ENCODE measurements around the gene EVPLL.
"Not testable (repeated sequence)": the region's sequence is repeated elsewhere in the genome, so short reads cannot be mapped to it uniquely, and the experiment has no call there.

EVPLL gene

GRCh38 chr17:18361837-18362697 lies 15.5 kb upstream of the EVPLL start:
- Histone ChIP-seq H3K27ac (ENCODE audit: low read depth, low read length) (no peak overlapping the region), H3K4me3 (ENCODE audit: low read depth, low read length) (peak overlapping the region; percentile 85), H3K4me1 (ENCODE audit: control insufficient read depth, insufficient read depth, low read length, unreplicated experiment) (peaks cover 8% of the 10 kb centered on the region)

GRCh38 chr17:18362698-18363100 lies 14.9 kb upstream of the EVPLL start:
- H3K4me3 ChIP-seq (ENCODE audit: low read depth, low read length), result peak overlapping the region; percentile 85
- no peak overlapping the region for H3K27ac ChIP-seq (ENCODE audit: low read depth, low read length)
- H2AFZ ChIP-seq (ENCODE audit: low read length, unreplicated experiment), result peak overlapping the region; percentile 41
- H3K4me1 ChIP-seq (ENCODE audit: control insufficient read depth, insufficient read depth, low read length, unreplicated experiment), result peaks cover 4% of the 10 kb centered on the region
- H3K27me3 ChIP-seq (ENCODE audit: insufficient read depth, low read length), result no peaks in the 10 kb centered on the region
- H3K79me2 ChIP-seq (ENCODE audit: control insufficient read depth, insufficient read depth, low read length, unreplicated experiment), result peaks cover 12% of the 10 kb centered on the region
- no peaks in the 10 kb centered on the region for H3K36me3 ChIP-seq (ENCODE audit: insufficient read depth, low read length)

More at GRCh38 chr17:18361837-18362697, 15.5 kb upstream of the EVPLL start:
- H3K79me2 ChIP-seq (ENCODE audit: control insufficient read depth, insufficient read depth, low read length, unreplicated experiment), result peaks cover 12% of the 10 kb centered on the region
- H3K27me3 ChIP-seq (ENCODE audit: insufficient read depth, low read length), result no peaks in the 10 kb centered on the region
- no peak overlapping the region for H2AFZ ChIP-seq (ENCODE audit: low read length, unreplicated experiment)
- no peaks in the 10 kb centered on the region for H3K36me3 ChIP-seq (ENCODE audit: insufficient read depth, low read length)

DNA sequence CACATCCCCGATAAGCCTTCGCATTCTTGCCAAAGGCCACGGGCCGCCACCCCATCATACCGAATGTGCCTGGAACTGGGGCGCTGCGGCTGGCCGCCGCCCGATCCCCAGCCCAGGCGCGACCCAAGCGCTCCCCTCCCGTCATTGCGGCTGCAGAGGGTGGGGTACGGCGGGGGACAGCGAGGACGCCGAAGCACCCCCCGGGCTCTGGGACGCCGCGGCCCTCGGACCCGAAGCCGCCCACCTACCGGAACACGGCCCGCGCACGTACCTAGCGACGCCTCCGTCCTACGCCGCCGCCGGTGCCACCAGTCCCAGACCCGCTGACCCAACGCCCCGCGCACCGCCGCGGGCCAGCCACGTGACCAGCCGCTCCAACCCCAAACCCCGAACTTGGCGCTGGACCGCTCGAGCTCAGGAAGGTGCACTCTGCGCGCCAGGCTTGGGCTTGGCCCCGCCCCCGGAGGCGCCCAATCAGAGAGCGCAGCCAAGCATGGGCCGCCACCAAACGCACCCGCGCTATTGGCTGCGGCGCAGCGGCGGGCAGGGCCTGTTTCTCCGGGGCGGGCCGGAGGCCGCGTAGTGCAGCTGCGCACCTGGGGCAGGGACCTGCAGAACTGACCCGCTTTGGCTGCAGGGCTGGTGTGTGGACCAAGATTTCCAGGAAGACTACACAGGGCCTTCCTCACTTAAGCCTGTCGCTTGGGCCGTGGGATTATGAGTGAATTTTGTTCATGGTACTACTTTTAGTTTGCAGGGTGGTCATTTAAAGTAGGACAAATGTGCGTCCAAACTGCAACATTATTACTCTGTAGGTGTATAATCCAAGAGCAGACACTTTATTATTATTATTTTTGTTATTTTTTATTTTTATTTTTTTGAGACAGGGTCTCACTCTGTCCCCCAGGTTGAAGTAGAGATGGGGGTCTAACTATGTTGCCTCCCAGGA lies 14.2 kb upstream of the EVPLL start, which contains the start of gene SHMT1:
Gene SHMT1, minus strand, starts transcription at position 450 of the 949 bp plus-strand sequence. CDS start 7,569 bp downstream, outside the sequence.
- H3K4me3 ChIP-seq (ENCODE audit: low read depth, low read length), result peak within 1 kb of the TSS; percentile 85
- H2AFZ ChIP-seq (ENCODE audit: low read length, unreplicated experiment), result peak within 1 kb of the TSS; percentile 41
- H3K27ac ChIP-seq (ENCODE audit: low read depth, low read length), result no peak within 1 kb of the TSS
- no peaks in the 10 kb centered on the region for H3K27me3 ChIP-seq (ENCODE audit: insufficient read depth, low read length)
- no peaks in the 10 kb centered on the region for H3K36me3 ChIP-seq (ENCODE audit: insufficient read depth, low read length)
- H3K79me2 ChIP-seq (ENCODE audit: control insufficient read depth, insufficient read depth, low read length, unreplicated experiment), result peaks cover 12% of the 10 kb centered on the region
- H3K4me1 ChIP-seq (ENCODE audit: control insufficient read depth, insufficient read depth, low read length, unreplicated experiment), result peaks cover 4% of the 10 kb centered on the region

DNA sequence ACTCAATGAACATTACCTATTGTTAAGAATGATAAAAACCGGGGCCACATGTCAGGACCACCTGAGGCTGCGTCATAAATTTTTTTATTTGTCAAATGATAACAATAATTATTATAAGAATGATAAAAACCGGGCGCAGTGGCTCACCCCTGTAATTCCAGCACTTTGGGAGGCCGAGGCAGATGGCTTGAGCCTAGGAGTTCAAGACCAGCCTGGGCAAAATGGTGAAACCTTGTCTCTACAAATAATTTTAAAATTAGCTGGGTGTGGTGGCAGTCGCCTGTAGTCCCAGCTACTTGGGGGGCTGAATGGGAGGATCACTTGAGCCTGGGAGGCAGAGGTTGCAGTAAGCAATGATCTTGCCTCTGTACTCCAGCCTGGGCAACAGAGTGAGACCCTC lies 13.4 kb upstream of the EVPLL start:
- H3K36me3 ChIP-seq (ENCODE audit: insufficient read depth, low read length), result no peaks in the 10 kb centered on the region
- H3K4me3 ChIP-seq (ENCODE audit: low read depth, low read length), result no peak overlapping the region
- H2AFZ ChIP-seq (ENCODE audit: low read length, unreplicated experiment), result no peak overlapping the region
- H3K27ac ChIP-seq (ENCODE audit: low read depth, low read length), result no peak overlapping the region
- H3K4me1 ChIP-seq (ENCODE audit: control insufficient read depth, insufficient read depth, low read length, unreplicated experiment), result peaks cover 4% of the 10 kb centered on the region
- no peaks in the 10 kb centered on the region for H3K27me3 ChIP-seq (ENCODE audit: insufficient read depth, low read length)
- H3K79me2 ChIP-seq (ENCODE audit: control insufficient read depth, insufficient read depth, low read length, unreplicated experiment), result peaks cover 12% of the 10 kb centered on the region

DNA sequence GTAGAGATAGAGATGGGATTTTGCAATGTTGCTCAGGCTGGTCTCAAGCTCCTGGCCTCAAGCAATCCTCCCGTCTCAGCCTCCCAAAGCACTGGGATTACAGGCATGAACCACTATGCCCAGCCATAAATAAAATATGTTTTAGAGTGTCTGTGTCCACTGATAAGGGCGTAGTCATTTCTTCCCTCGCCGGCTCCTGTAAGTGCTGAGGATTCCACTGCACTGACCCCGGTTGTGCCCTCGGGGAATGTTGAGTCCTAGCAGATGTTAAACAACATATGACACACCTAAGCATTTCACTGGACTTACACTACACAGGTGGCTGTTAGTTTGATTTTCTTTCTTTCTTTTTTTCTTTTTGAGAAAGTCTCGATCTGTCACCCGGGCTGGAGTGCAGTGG lies 8.6 kb upstream of the EVPLL start:
- H3K4me1 ChIP-seq (ENCODE audit: control insufficient read depth, insufficient read depth, low read length, unreplicated experiment), result no peaks in the 10 kb centered on the region
- no peaks in the 10 kb centered on the region for H3K79me2 ChIP-seq (ENCODE audit: control insufficient read depth, insufficient read depth, low read length, unreplicated experiment)
- no peaks in the 10 kb centered on the region for H3K36me3 ChIP-seq (ENCODE audit: insufficient read depth, low read length)
- H3K4me3 ChIP-seq (ENCODE audit: low read depth, low read length), result no peak overlapping the region
- H2AFZ ChIP-seq (ENCODE audit: low read length, unreplicated experiment), result no peak overlapping the region
- H3K27me3 ChIP-seq (ENCODE audit: insufficient read depth, low read length), result no peaks in the 10 kb centered on the region; the same call in 1 of the 2 replicates
- no peak overlapping the region for H3K27ac ChIP-seq (ENCODE audit: low read depth, low read length)

GRCh38 chr17:18370761-18371160 lies 6.8 kb upstream of the EVPLL start:
- H3K27ac ChIP-seq (ENCODE audit: low read depth, low read length), result no peak overlapping the region
- no peak overlapping the region for H3K4me3 ChIP-seq (ENCODE audit: low read depth, low read length)
- H3K27me3 ChIP-seq (ENCODE audit: insufficient read depth, low read length), result no peaks in the 10 kb centered on the region; the same call in 1 of the 2 replicates
- H3K36me3 ChIP-seq (ENCODE audit: insufficient read depth, low read length), result no peaks in the 10 kb centered on the region
- H2AFZ ChIP-seq (ENCODE audit: low read length, unreplicated experiment), result no peak overlapping the region
- no peaks in the 10 kb centered on the region for H3K79me2 ChIP-seq (ENCODE audit: control insufficient read depth, insufficient read depth, low read length, unreplicated experiment)
- H3K4me1 ChIP-seq (ENCODE audit: control insufficient read depth, insufficient read depth, low read length, unreplicated experiment), result no peaks in the 10 kb centered on the region

DNA sequence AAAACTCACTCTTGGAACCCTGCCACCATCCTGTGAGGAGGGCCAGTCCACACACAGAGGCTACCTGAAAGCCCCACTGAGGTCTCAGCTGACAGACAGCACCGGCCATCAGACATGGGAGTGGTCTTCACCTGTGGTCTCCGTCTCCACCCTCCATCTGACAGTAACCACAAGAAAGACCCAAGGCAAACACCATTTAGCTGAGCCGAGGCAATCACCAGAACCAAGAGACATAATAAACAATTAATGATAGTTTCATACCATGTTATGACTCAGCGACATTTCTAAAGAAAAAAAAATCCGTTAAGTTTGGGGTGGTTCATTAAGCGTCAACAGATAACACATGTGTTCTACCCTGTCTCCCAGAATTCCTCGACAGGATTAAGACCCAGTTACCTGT lies 6.1 kb upstream of the EVPLL start:
- H3K79me2 ChIP-seq (ENCODE audit: control insufficient read depth, insufficient read depth, low read length, unreplicated experiment), result no peaks in the 10 kb centered on the region
- no peaks in the 10 kb centered on the region for H3K36me3 ChIP-seq (ENCODE audit: insufficient read depth, low read length)
- no peaks in the 10 kb centered on the region; the same call in 1 of the 2 replicates for H3K27me3 ChIP-seq (ENCODE audit: insufficient read depth, low read length)
- H2AFZ ChIP-seq (ENCODE audit: low read length, unreplicated experiment), result no peak overlapping the region
- no peaks in the 10 kb centered on the region for H3K4me1 ChIP-seq (ENCODE audit: control insufficient read depth, insufficient read depth, low read length, unreplicated experiment)
- H3K27ac ChIP-seq (ENCODE audit: low read depth, low read length), result no peak overlapping the region
- no peak overlapping the region for H3K4me3 ChIP-seq (ENCODE audit: low read depth, low read length)

DNA sequence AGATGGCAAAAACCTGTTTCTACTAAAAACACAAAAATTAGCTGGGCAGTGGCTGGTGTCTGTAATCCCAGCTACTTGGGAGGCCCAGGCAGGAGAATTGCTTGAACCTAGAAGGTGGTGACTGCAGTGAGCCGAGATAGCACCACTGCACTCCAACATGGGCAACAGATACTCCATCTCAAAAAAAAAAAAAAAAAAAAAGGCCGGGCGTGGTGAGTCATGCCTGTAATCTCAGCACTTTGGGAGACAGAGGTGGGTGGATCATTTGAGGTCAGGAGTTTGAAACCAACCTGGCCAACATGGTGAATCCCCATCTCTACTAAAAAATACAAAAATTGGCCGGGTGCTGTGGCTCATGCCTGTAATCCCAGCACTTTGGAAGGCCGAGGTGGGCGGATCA lies 4.4 kb upstream of the EVPLL start:
- H3K36me3 ChIP-seq (ENCODE audit: insufficient read depth, low read length); H2AFZ ChIP-seq (ENCODE audit: low read length, unreplicated experiment); H3K27me3 ChIP-seq (ENCODE audit: insufficient read depth, low read length); H3K4me3 ChIP-seq (ENCODE audit: low read depth, low read length); H3K79me2 ChIP-seq (ENCODE audit: control insufficient read depth, insufficient read depth, low read length, unreplicated experiment); H3K27ac ChIP-seq (ENCODE audit: low read depth, low read length); H3K4me1 ChIP-seq (ENCODE audit: control insufficient read depth, insufficient read depth, low read length, unreplicated experiment): not testable (repeated sequence)

GRCh38 chr17:18374216-18374615 lies 3.4 kb upstream of the EVPLL start:
- no peak overlapping the region for H3K27ac ChIP-seq (ENCODE audit: low read depth, low read length)
- no peak overlapping the region for H2AFZ ChIP-seq (ENCODE audit: low read length, unreplicated experiment)
- no peaks in the 10 kb centered on the region for H3K36me3 ChIP-seq (ENCODE audit: insufficient read depth, low read length)
- no peaks in the 10 kb centered on the region; the same call in 1 of the 2 replicates for H3K27me3 ChIP-seq (ENCODE audit: insufficient read depth, low read length)
- H3K4me3 ChIP-seq (ENCODE audit: low read depth, low read length), result no peak overlapping the region
- no peaks in the 10 kb centered on the region for H3K79me2 ChIP-seq (ENCODE audit: control insufficient read depth, insufficient read depth, low read length, unreplicated experiment)
- H3K4me1 ChIP-seq (ENCODE audit: control insufficient read depth, insufficient read depth, low read length, unreplicated experiment), result peaks cover 5% of the 10 kb centered on the region

- no peaks in the 10 kb centered on the region for H3K36me3 ChIP-seq (ENCODE audit: insufficient read depth, low read length)
- no peaks in the 10 kb centered on the region for H3K79me2 ChIP-seq (ENCODE audit: control insufficient read depth, insufficient read depth, low read length, unreplicated experiment)
- no peak overlapping the region for H2AFZ ChIP-seq (ENCODE audit: low read length, unreplicated experiment)
- peaks cover 10% of the 10 kb centered on the region; the same call in 1 of the 2 replicates for H3K27me3 ChIP-seq (ENCODE audit: insufficient read depth, low read length)
- H3K4me1 ChIP-seq (ENCODE audit: control insufficient read depth, insufficient read depth, low read length, unreplicated experiment), result peaks cover 5% of the 10 kb centered on the region
- H3K27ac ChIP-seq (ENCODE audit: low read depth, low read length), result no peak overlapping the region
- H3K4me3 ChIP-seq (ENCODE audit: low read depth, low read length), result no peak overlapping the region
Measured at GRCh38 chr17:18378205-18378505, 577 bp downstream of the EVPLL start.
